HG03565 (cell line): ENCODE measurements around the gene DLL3.
"Not testable (repeated sequence)": the region's sequence is repeated elsewhere in the genome, so short reads cannot be mapped to it uniquely, and the experiment has no call there.

Experiments
- ATAC-seq: cut with Tn5 transposase; IDR thresholded peaks from one replicate; pipeline ENCODE4 v1.9.1; 2021; ENCODE audit warnings: mild to moderate bottlenecking, moderate library complexity; ENCODE audit not compliant: unreplicated experiment

Gene DLL3, protein sequence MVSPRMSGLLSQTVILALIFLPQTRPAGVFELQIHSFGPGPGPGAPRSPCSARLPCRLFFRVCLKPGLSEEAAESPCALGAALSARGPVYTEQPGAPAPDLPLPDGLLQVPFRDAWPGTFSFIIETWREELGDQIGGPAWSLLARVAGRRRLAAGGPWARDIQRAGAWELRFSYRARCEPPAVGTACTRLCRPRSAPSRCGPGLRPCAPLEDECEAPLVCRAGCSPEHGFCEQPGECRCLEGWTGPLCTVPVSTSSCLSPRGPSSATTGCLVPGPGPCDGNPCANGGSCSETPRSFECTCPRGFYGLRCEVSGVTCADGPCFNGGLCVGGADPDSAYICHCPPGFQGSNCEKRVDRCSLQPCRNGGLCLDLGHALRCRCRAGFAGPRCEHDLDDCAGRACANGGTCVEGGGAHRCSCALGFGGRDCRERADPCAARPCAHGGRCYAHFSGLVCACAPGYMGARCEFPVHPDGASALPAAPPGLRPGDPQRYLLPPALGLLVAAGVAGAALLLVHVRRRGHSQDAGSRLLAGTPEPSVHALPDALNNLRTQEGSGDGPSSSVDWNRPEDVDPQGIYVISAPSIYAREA

DNA sequence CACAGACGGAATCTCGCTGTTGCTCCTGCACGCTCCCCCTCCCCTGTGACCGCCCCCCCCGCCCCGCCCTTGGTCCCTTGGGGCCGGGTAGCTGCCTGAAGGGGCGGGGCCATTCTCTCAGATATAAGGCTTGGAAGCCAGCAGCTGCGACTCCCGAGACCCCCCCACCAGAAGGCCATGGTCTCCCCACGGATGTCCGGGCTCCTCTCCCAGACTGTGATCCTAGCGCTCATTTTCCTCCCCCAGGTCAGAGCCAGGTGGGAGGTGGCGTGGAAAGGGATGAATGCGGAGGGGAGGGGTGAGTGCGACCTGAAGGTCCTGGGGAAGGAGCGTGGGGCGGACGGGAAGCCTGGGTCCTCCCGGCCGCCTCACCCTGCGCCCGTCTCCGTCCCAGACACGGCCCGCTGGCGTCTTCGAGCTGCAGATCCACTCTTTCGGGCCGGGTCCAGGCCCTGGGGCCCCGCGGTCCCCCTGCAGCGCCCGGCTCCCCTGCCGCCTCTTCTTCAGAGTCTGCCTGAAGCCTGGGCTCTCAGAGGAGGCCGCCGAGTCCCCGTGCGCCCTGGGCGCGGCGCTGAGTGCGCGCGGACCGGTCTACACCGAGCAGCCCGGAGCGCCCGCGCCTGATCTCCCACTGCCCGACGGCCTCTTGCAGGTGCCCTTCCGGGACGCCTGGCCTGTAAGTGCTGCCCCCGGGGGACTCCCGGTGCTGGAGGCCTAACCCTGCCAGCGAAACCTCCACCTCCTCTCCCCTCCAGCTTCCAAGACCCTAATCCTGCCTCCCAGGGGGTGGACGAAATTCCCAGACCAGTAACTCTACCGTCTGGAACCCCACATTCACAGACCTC lies at the start of gene DLL3:
Gene DLL3, plus strand, starts transcription at position 150 of the 845 bp plus-strand sequence. Its CDS starts 28 bp downstream, at position 178.
- no peak for ATAC-seq

DNA sequence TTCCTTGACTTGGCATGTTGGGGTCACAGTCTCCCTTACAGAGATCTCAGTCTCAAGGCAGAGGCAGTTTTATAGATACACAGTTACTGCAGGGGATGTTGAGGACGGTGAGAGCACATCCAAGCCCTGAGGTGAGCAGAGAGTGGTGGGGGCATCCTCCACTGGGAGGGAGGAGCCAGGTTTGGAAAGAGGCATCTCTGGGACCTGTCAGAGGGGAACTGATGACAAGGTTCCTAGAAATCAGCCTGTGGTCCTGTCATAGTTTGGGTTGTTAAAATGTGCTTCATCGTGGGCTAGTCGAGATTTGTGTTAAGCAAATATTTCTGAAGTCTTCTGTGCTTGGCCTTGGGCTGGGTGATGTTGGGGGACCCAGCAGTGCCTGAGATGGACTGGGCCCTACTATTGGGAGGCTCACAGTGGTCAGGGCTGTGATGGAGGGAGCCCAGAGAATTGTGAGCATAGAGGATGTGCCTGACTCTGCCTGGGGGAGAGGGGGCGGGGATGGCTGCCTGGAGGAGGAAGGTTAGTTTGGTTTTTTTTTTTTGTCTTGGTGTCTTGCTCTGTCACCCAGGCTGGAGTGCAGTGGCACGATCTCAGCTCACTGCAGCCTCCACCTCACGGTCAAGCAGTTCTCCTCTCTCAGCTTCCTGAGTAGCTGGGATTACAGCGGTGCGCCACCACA lies 49.5 kb upstream of the DLL3 start:
- ATAC-seq = no peak

DNA sequence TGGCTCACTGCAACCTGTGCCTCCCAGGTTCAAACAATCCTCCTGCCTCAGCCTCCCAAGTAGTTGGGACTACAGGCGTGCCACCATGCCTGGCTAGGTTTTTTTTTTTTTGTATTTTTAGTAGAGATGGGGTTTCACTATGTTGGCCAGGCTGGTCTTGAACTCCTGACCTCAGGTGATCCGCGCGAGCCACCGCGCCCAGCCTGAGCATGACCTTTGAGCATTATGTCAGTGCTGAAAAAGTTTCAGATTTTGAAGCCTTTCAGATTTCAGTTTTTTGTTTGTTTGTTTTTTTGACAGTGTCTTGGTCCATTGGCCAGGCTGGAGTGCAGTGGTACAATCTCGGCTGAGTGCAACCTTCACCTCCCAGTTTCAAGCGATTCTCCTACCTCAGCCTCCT lies 47.5 kb upstream of the DLL3 start:
- not testable (repeated sequence) for ATAC-seq

DNA sequence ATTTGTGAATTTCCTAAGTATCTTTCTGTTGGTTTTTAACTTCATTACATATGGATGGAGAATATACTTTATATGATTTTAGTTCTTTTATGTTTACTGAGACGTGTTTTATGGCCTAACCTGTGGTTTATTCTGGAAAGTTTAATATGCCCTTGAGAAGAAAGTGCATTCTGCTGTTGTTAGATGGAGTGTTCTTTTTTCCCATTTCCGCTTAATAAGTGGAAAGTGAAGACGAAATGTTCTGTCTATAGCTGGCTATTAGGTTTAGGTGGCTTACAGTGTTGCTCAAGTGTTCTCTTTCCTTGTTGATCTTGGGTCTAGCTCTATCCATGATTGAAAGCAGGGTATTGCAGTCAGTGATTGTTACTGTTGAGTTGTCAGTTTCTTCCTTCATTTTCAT lies 35.3 kb upstream of the DLL3 start:
- no peak for ATAC-seq

DNA sequence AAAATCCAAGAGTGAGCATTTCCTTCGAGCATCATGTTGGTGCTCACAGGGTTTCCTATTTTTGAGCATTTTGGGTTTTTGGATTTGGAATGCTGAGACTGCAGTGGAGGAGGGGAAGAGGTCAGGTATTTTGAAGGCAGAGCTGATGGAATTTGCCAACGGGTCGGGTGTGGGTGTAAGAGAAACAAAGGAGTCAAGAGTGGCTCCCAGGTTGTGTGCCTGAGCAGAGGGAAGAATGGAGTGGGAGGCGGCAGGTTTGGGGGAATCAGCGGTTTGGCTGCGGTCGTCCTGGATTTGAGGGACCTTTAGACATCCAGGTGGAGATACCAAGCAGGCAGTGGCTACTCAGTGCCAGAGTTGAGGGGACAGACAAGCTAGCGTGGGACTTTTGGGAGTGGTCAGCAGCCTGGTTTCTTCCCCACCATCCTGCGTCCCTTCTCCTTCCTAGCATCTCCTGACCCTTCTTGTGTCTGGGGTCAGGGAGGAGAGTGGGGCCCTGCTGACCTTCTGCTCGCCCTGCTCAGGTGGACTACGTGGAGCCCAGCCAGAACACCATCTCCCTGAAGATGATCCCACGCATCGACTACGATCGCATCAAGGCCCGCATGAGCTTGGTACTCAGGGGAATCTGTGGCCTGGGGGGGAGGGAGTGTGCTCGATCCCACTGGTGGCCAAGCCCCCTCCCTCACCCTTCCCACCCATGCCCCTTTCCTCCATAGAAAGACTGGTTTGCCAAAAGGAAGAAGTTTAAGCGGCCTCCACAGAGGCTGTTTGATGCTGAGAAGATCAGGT lies 32.6 kb upstream of the DLL3 start:
- ATAC-seq = no peak

DNA sequence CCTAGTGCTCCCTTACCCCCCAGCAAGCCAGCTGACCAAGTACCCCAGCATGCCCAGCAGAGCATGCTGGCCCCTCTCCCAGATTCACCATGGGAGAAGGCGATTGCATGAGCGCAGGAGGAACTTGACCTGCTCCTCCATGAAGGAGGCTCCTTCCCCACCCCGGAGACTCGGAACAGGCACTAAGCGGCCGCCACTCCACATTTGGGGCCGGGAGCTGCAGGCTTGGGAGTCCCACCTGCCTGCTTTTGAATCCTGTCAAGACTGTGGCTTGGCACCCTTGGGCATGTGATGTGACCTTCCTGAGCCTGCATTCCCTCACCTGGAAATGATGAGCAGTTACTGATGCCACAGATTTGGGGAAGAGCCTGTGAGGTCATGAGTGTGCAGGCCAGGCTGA lies 30.8 kb upstream of the DLL3 start:
- no peak for ATAC-seq

DNA sequence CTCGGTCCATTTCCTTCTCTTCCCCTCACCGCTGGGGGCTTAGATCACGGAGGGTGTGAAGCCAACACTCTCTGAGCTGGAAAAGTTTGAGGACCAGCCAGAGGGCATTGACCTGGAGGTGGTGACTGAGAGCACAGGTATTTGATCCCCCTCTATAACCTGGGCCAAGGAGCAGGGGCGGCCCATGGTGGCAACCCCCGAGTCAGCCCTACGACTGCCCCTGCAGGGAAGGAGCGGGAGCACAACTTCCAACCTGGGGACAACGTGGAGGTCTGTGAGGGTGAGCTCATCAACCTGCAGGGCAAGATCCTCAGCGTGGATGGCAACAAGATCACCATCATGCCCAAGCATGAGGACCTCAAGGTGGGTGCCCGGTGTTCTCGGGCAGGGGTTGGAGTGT lies 29.7 kb upstream of the DLL3 start:
- ATAC-seq = no peak

DNA sequence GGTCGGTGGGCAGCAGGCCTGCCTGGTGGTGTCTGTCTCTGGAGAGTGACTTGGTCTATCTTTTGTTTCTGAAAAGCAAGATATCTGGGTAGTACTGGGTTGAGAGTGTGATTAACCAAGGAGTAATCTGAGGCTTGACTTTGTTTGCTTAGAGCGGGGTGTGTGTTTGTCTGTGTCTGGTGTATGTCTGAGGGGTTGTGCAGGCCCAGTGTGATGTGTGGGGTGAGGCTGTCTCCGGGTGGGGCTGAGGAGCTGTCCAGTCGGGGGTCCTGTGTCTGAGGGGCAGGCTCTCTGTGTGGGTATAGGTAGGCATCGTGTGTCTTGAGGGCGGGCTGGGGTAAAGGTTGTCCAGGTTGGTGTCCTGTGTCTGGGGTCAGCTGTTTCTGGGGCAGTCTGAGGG lies 29.2 kb upstream of the DLL3 start:
- ATAC-seq = no peak

DNA sequence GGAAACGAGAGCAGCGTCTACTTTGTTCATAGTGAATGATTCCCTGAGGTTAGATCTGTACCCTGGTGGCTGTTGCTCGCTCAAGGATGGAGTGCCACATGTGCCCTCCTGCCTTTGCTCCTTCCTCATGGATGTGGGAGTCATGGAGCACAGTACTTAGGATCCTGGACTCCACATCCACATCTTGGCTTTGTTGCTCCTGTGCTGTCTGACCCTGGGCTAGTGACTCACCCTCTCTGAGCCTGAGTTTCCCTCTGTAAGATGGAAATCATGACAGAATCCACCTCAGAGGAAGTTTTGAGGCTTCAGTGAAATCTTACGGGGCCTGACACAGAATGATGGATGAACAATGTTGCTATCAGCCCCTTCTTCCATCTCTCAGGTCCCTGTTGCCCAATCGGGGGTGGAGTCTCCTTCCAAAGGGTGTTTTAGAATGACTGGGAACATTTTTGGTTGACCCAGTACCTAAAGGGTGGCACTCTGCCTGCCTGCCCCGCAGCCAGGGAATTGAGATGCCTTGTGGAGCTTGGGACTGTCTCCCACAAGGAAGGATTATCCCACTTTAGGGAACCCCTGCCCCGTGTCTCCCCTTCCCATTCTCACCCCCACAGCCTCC lies 27.9 kb upstream of the DLL3 start:
- no peak for ATAC-seq

DNA sequence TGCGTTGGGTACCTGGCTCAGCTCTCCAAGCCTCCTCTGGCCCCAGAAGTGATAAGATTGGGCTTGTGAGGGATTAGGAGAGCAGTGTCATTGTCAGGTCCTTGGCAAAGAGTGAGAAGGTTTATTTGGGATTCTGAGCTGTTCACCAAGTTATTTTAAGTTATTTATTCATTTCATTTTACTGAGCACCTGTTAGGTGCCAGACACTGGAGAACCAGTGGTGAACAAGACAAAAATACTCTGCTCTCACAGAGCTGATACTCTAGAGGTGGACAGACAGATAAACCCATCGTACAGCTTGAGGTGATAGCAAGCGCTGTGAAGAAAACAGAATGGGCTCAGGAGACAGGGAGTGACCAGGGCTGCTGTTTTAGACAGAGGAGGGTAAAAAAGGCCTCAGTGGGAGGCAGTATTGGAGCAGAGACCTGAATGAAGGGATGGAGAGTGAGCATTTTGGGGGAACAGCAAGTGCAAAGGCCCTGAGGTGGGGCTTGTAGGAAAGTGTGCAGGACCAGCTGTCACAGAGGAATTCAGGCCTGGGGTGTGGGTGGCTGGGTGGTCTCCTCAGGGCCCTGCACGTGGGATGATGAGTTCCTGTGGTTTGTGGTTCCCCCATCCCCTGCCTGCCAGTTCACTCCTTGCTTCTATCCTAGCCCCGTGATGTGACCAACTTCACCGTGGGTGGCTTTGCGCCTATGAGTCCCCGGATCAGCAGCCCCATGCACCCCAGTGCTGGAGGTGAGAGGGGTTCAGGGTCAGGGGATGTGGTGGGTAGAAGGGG lies 26.8 kb upstream of the DLL3 start:
- no peak for ATAC-seq

DNA sequence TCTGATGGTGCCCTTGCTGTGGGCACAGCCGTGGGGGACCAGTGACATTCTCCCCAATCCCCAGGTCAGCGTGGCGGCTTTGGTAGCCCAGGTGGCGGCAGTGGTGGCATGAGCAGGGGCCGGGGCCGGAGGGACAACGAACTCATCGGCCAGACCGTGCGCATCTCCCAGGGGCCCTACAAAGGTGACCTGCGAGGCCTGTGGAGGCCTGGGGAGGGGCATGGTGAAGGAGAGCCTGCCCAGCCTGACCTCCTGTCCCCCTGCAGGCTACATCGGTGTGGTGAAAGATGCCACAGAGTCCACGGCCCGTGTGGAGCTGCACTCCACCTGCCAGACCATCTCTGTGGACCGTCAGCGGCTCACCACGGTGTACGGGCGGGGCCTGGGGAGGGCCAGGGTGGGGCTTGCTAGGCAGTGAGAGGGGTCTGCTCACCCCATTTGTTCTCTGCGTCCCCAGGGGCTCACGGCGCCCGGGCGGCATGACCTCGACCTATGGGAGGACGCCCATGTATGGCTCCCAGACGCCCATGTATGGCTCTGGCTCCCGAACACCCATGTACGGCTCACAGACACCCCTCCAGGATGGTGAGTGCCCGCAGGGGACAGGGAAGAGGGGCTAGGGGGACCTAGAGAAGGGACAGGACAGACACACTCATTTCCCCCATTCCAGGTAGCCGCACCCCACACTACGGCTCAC lies 25.9 kb upstream of the DLL3 start:
- no peak for ATAC-seq

DNA sequence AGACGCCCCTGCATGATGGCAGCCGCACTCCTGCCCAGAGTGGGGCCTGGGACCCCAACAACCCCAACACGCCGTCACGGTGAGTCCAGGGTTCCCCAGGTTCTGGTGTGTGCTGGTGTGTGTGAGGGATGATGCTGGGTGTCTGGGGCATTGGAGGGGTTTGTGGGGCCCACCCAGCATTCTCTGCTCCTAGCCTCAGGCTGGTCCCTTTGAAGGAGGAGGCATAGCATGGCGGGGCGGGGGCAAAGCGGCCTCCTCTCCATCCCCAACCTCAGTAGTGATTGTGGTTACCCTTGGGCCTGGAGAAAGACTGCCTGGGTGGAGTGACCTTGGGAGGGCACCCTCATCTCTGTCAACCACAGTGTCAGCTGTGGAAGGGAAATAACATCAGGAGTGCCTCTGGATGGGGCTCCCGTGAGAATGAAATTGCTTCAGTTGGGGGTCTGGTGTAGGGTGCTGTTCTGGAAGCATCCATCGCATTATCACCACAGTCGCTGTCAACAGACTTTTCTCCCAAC lies 25.2 kb upstream of the DLL3 start:
- ATAC-seq = no peak

DNA sequence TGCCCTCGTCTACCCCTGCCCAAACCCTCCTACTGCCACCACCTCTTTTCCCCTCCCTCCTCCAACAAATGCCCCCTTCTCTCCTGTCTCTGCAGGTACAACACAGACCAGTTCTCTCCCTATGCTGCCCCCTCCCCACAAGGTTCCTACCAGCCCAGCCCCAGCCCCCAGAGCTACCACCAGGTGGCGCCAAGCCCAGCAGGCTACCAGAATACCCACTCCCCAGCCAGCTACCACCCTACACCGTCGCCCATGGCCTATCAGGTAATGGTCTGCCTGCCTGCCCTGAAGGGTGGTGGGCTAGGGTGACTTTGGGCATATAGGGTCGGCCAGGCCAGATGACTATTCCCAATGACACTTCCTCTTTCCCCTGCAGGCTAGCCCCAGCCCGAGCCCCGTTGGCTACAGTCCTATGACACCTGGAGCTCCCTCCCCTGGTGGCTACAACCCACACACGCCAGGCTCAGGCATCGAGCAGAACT lies 24.6 kb upstream of the DLL3 start:
- no peak for ATAC-seq

DNA sequence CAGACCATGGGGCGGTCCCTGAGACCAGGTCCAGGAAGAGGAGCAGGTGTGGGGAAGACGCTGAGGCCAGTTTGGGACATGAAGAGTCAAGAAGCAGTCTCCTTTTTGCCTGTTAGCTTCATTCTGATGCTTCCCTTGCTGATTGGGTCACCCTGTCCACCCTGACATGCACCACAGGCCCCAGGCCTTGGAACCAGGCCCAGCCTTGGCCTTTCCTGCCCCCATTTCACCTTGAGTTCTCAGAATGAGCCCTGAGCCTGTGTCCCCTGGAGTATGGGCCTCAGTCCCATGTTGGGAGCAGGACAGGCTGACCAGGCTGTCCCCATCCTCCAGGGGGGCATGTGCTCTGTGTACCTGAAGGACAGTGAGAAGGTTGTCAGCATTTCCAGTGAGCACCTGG lies 23.0 kb upstream of the DLL3 start:
- no peak for ATAC-seq

DNA sequence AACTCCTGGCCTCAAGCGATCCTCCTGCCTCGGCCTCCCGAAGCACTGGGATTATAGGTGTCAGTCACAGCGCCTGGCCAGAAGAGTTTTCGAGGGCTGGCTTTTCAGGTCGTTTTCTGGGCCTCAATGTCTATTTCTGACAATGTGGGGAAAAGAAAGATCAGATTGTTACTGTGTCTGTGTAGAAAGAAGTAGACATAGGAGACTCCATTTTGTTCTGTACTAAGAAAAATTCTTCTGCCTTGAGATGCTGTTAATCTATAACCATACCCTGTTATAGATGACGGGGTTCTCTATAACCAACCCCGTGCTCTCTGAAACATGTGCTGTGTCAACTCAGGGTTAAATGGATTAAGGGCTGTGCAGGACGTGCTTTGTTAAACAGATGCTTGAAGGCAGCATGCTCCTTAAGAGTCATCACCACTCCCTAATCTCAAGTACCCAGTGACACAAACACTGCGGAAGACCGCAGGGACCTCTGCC lies 19.4 kb upstream of the DLL3 start:
- not testable (repeated sequence) for ATAC-seq

DNA sequence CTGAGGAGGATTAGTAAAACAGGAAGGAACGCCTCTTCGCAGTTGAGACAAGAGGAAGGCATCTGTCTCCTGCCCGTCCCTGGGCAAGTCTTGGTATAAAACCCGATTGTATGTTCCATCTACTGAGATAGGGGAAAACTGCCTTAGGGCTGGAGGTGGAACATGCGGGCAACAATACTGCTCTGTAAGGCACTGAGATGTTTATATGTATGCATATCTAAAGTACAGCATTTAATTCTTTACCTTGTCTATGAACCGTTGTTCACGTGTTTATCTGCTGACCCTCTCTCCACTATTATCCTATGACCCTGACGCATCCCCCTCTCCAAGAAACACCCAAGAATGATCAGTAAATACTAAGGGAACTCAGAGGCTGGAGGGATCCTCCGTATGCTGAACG lies 18.8 kb upstream of the DLL3 start:
- ATAC-seq = no peak

DNA sequence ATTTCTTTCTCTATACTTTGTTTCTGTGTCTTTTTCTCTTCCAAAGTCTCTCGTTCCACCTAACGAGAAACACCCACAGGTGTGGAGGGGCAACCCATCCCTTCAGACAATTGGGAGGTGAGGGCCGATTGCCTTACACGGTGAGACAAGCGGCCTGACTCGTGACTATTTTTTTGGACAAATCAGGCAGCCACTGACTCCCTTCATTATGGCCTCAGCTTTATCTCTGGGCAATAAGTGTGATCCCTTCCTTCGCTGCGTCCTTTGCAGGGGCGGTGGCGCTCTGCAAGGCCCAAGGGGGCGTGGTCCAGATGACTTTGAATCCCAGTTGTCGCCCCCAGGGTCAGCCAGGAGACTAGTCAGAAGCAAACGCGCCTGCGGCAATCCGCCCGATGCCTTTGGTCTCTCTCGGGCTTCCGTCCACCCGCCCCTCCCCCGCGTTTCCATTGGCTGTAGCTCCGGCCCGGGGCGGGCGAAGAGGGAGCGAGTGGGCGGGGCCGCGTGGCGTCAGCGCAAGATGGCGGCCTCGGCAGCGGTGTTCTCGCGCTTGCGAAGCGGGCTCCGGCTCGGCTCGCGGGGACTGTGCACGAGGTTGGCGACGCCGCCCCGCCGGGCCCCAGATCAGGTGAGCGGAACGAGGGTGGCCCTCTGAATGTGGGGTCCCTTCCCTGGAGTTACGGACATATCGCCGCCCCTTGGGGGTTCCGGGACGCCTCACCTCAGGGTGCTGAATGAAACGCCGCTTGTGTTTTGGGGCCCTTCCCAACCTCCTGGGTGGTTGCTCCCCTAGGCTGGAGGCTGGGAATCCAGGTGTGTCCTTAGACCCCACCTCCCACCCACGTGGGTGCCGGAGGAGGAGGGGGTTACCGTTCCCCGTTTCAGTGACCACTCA lies 18.2 kb upstream of the DLL3 start, which contains the start of gene TIMM50:
Gene TIMM50, plus strand, starts transcription at position 502 of the 892 bp plus-strand sequence. Its CDS starts 16 bp downstream, at position 518.
- ATAC-seq = peak; percentile 80
